UCSD-AML1 (cell line): Measurements from ENCODE around the gene PKMYT1.
"Not testable (repeated sequence)": the region's sequence is repeated elsewhere in the genome, so short reads cannot be mapped to it uniquely, and the experiment has no call there.

Experiments used
- DNase-seq: peaks from one replicate; lab custom pipeline; 2025; ENCODE audit not compliant: unreplicated experiment; lab: John Stamatoyannopoulos, UW

The PKMYT1 gene

DNA sequence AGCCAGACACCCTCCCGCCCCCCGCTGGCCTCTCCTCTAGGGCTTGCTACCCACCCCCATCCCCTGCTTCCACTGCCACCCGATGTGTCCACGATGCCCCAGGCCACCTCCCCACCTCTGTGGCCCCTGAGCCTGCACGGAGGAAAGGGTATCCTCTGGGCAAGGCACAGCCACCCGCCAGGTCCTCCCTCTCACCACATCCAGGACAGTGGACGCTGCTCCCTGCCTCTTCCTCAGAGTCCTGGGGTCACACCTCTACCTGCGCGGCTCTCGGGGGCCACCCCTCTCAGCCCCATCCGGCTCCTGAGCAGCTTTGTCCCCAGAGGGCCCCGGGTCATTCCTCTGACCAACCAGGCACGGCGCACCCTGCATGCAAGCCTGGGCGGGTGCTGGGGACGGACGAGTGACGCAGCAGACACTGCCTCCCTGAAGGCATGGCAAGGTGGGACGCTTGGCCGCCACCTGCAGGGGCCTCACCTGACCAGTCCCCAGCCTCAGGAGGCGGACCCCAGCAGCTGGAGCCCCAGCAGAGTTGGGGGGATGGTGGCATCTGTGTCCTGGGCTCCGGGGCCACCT is 43.7 kb downstream of the PKMYT1 start:
- DNase-seq, result no peak

DNA sequence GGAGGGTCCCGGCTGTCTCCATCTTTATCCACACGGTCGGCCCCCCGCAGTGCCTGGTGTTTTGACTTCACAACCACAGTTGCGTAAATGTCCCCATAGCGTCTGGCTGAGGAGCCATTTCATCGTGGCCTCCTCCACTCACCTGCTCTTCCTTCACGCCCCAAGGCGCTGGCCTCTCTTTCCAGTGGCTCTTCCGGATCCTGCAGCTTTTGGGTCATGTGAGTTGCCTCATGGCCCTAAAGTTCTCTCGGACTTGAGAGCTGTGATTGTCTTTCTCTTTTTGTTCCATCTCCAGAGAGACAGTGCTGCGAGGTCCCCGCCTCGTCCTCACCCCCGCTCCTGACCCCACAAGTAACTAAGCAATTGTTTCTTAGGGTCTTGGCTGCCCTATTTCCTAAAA is 45.8 kb downstream of the PKMYT1 start:
- no peak for DNase-seq

DNA sequence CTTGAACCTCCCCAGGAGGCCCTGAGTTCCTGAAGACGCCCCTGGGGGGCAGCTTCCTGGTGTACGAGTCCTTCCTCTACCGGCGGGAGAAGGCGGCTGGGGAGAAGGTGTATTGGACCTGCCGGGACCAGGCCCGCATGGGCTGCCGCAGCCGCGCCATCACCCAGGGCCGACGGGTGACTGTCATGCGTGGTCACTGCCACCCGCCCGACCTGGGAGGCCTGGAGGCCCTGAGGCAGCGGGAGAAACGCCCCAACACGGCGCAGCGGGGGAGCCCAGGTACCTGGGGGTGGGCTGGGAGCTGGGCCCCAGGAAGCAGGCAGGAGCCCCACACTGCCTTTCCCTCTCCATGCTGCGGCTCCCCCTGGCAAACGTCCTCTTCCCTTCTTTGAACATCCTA is 46.5 kb downstream of the PKMYT1 start:
- no peak for DNase-seq

DNA sequence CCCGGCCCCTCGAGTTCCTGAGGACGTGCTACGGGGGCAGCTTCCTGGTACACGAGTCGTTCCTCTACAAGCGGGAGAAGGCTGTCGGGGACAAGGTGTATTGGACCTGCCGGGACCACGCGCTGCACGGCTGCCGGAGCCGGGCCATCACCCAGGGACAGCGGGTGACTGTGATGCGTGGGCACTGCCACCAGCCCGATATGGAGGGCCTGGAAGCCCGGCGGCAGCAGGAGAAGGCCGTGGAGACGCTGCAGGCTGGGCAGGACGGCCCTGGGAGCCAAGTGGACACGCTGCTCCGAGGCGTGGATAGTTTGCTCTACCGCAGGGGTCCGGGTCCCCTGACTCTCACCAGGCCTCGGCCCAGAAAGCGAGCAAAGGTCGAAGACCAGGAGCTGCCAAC is 47.1 kb downstream of the PKMYT1 start:
- no peak for DNase-seq

DNA sequence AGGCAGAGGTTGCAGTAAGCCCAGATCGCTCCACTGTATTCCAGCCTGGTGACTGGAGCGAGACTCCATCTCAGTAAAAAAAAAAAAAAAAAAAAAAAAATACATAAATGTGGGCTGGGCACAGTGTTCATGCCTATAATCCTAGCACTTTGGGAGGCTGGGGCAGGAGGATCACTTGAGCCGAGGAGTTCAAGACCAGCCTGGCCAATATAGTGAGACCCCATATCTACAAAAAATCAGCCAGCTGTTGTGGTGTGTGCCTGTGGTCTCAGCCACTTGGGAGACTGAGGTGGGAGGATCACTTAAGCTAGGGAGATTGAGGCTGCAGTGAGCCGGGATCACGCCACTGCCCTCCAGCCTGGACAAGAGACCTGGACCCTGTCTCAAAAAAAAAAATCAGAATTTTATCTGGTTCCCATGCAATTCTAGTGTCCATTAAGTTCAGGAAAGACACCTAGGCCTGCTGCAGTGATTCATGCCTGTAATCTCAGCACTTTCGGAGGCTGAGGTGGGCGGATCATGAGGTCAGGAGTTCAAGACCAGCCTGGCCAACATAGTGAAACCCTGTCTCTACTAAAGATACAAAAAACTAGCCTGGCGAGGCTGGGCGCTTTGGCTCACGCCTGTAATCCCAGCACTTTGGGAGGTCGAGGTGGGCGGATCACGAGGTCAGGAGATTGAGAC is 48.9 kb downstream of the PKMYT1 start:
- DNase-seq, result not testable (repeated sequence)

DNA sequence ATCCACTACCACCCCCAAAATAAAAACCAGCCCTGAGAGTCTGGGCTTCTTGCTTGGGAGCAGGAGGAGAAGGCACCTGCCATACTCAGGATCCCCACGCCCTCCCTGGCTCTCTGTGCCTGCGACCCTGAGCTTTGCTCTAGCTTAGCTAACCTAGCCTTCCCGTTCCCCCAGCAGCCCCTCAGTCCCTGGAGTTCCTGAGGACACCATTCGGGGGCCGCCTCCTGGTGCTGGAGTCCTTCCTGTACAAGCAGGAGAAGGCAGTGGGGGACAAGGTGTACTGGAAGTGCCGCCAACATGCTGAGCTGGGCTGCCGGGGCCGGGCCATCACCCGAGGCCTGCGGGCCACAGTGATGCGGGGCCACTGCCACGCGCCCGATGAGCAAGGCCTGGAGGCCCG is 50.0 kb downstream of the PKMYT1 start:
- DNase-seq, result no peak

DNA sequence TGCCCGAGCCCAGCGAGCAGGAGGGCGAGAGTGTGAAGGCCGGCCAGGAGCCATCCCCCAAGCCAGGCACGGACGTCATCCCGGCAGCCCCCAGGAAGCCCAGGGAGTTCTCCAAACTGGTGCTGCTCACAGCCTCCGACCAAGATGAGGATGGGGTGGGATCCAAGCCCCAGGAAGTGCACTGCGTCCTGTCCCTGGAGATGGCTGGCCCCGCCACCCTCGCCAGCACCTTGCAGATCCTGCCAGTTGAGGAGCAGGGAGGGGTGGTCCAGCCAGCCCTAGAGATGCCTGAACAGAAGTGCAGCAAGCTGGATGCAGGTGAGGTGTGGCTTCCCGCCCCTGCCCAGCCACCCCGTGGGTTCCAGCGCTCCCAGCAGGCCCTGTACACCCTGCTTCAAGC is 50.6 kb downstream of the PKMYT1 start:
- no peak for DNase-seq

DNA sequence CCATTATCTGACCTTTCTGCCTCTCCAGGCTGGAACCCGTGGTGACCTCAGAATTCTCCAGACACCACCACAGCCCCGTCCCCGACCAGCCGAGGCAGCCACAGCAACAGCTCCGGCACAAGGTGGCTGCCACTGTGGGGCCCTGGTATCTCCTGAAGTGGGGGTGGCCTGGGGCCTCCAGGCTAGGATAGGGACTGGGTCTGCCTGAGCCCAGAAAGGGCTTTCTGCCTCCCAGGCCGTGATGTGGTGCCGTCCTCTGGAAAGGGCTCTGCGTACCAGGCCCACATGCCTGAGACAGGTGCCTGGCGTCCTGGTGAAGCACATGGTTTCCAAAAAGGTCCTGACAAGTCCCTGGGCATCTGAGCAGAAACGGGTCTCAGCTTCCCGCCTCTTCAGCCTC is 51.5 kb downstream of the PKMYT1 start:
- no peak for DNase-seq

DNA sequence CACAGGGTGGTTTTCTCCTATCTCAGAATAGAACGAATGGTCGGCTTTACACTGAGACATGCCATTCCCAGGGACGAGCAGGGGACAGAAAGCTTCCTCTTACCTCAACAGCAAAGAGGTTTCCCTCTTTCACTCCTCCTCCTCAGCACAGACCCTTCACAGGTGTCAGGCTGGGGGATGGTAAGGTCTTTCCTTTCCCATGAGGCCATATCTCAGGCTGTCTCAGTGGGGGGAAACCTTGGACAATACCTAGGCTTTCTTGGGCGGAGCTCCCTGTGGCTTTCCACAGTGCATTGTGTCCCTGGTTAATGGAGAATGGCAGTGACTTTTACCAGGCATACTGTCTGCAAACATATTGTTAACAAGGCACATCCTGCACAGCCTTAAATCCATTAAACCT is 52.1 kb downstream of the PKMYT1 start:
- not testable (repeated sequence) for DNase-seq

DNA sequence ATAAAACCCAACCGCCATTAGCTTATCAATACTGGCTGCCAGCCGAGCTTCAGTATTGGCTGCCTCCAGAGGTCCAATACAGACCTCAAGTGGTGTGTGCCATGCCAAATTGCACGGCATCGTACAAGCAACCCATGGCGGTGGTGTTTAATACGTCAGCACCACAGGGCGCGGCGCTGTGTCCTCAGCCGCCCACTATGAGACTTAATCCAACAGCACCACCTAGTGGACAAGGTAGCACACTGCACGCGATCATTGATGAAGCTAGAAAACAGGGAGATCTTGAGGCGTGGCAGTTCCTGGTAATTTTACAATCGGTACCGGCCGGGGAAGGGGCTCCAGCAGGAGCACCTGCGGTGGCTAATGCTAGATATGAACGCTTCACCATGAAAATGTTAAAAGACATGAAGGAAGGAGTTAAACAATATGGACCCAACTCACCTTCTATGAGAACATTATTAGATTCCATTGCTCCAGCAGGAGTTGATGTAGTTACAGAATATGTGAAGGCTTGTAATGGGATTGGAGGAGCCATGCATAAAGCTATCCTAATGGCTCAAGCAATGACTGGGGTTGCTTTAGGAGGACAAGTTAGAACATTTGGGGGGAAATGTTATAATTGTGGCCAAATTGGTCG is 53.1 kb downstream of the PKMYT1 start:
- DNase-seq, result peak; percentile 82

DNA sequence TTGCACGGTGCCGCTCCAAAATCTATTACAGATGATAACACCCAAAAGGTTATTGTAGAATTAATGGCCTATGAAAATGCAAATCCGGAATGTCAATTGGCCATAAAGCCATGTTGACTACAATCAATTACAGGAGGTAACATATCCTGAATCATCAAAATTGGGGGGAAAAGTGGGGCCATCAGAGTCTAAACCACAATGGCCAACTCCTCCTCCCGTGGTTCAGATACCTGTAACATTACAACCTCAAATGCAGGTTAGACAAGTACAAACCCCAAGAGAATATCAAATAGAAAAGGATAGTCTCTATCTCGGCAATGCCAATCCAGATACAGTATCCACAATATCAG is 53.6 kb downstream of the PKMYT1 start:
- DNase-seq, result no peak

DNA sequence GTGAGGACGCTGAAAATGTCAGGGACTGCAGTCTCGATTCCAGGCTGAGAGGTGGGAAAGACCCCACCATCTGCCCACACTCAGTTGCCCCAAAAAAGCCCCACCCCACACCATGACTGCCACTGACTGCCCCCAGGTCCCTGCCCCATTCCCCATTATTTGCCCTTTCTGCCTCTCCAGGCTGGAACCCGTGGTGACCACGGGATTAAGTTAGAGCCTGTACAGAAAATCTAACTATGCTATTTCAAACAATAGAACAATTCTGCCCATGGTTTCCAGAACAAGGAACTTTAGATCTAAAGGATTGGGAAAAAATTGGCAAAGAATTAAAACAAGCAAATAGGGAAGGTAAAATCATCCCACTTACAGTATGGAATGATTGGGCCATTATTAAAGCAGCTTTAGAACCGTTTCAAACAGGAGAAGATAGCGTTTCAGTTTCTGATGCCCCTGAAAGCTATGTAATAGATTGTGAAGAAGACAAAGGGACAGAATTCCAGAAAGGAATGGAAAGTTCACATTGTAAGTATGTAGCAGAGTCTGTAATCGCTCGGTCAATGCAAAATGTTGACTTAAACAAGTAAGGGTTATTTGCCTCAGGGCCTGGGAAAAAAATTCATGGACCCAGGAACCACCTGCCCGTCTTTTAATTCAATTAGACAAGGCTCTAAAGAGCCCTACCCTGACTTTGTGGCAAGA is 54.1 kb downstream of the PKMYT1 start:
- DNase-seq, result no peak

DNA sequence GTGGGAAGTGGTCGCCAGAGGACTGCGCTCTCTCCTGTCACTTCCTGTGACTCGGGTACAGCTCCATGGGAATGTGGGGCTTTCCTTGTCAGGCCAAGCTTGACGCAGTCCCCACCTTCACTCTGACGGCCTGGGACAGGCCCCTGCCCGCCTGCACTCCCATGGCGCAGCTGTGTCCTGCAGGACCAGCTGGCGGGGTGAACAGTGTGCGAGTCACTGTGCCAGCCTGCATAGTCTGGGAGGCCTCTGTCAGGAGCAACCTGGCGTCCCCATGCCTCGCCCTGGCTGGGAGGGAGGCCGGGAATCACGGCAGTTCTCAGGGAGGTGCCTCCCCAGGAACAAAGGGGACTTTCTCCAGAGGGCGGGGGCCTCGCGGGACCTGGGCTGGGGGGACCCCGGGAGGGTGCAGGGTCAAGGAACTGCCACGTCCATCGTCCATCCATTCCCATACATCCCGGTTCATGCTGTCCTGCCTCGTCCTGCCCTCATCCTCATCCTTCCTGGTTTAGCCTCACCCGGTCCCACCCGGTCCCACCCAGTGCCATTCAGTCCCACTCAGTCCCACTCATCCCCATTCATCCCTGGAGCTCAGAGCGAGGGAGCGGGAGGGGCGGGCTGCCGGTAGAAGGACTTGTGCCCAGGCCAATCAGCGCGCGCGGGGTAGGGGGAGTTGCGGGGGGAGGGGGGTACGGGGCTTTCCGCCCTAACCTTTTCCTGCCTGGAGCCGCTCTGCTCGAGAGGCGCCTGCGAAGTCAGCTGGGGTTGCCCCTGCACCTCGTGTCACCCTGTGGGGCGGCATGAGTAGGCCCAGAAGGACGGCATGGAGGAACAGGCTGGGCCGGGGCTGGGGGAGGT is 55.1 kb downstream of the PKMYT1 start:
- no peak for DNase-seq

DNA sequence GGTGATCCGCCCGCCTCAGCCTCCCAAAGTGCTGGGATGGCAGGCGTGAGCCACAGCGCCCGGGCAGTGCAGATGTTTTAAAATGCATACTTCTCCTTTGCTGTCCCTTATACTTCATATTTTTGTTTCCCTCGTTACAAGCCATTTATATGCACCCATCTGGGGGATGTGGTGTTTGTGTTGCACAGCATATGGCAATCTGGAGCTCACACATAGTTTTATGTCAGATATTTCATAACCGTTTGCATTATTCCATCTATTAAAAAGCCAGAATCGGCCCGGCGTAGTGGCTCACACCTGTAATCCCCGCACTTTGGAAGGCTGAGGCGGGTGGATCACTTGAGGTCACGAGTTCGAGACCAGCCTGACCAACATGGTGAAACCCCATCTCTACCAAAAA is 56.8 kb downstream of the PKMYT1 start:
- DNase-seq, result no peak
